Fibroblast of villous mesenchyme (primary cell): ENCODE results near the gene ARL2BP. TPM values are rescaled to one million over a fixed set of nuclear protein-coding genes. Genes with fewer than 3 reads are reported as not detected.

ENCODE experiments used
- DNase-seq: peaks from one replicate; pipeline ENCODE4 v3.0.0-alpha.2; 2010; ENCODE audit warnings: low read depth
- H3K4me3 ChIP-seq: 2 replicates; pipeline ENCODE4 v1.5.1; 2011; ENCODE audit warnings: low read depth, mild to moderate bottlenecking, low read length
- total RNA-seq: library from RNA; depleted of rRNA; stranded (reverse); fragments of >200 nt; gene quantifications from 2 replicates; pipeline ENCODE4 v1.2.3, GENCODE V29; 2012
- TF ChIP-seq, protein P1 (sequence below): IDR thresholded peaks from 2 replicates; pipeline ENCODE4 v1.5.1; 2012; ENCODE audit warnings: low read depth, mild to moderate bottlenecking, low read length; ENCODE audit not compliant: insufficient read depth

Gene ARL2BP
- total RNA-seq, 1 donor = 134 TPM

DNA sequence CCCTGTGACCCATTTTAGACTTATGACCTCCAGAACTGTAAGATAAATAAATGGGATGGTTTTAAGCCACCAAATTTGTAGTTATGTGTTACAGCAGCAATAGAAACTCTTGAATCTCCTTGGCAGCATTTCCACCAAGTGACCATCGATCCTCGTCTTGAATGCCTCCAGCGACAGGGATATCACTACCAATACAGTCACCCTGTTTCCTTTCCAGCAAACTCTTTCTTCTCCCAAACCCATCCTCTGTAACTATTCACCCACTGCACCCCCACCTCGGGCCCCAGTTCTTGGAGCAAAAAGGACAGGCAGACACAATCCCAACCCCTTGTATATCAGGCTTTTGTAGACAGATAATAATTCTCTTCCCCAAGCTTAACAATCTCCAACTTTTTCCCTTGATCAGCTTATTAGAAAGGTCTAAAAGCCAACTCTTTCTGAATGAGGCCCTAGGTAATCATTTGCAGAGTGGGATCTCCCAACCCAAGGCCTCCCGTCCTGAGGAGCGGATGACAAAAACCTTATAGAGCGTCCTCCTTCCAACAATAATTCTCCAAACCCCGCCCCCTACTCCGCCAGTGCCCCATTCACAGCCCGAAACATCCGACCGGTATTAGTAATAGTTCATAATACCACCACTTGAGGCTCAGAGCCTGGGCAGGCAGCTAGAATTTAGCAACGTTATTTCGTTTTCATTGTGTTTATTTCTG lies 54.1 kb downstream of the ARL2BP start:
- TF ChIP-seq, protein P1, sequence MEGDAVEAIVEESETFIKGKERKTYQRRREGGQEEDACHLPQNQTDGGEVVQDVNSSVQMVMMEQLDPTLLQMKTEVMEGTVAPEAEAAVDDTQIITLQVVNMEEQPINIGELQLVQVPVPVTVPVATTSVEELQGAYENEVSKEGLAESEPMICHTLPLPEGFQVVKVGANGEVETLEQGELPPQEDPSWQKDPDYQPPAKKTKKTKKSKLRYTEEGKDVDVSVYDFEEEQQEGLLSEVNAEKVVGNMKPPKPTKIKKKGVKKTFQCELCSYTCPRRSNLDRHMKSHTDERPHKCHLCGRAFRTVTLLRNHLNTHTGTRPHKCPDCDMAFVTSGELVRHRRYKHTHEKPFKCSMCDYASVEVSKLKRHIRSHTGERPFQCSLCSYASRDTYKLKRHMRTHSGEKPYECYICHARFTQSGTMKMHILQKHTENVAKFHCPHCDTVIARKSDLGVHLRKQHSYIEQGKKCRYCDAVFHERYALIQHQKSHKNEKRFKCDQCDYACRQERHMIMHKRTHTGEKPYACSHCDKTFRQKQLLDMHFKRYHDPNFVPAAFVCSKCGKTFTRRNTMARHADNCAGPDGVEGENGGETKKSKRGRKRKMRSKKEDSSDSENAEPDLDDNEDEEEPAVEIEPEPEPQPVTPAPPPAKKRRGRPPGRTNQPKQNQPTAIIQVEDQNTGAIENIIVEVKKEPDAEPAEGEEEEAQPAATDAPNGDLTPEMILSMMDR = peak; percentile 29
- peak overlapping the region; percentile 62 for H3K4me3 ChIP-seq
- no peak for DNase-seq

DNA sequence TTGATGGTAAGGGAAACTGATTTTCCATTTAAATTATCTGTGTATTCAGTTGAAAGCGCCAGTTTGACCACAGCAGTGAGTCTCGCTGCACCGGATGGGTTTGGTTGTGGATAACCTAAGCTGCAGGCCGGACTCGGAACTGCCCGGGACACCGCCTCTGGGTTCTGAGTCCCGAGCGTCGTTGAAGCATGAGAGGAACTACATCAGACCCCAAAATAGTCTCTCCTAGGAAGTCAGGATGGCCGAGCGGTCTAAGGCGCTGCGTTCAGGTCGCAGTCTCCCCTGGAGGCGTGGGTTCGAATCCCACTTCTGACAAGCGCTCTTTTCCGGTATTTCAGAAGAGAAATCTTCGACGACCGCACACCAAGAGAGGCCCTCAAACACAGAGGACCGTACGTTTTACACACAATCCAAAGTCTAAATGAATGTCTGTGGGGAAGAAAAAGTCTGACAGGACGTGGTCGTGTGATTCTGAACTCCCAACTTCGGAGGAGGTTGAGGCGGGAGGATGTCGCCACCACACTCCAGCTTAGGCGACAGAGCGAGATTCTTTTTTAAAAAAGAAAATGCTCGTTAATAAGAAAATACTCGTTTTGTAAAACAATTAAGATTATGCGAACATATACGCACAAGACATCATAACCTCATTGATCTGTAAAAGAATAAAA lies 54.8 kb downstream of the ARL2BP start:
- H3K4me3 ChIP-seq = peak overlapping the region; percentile 62
- TF ChIP-seq, protein P1 = no peak
- DNase-seq = peak; percentile 96

DNA sequence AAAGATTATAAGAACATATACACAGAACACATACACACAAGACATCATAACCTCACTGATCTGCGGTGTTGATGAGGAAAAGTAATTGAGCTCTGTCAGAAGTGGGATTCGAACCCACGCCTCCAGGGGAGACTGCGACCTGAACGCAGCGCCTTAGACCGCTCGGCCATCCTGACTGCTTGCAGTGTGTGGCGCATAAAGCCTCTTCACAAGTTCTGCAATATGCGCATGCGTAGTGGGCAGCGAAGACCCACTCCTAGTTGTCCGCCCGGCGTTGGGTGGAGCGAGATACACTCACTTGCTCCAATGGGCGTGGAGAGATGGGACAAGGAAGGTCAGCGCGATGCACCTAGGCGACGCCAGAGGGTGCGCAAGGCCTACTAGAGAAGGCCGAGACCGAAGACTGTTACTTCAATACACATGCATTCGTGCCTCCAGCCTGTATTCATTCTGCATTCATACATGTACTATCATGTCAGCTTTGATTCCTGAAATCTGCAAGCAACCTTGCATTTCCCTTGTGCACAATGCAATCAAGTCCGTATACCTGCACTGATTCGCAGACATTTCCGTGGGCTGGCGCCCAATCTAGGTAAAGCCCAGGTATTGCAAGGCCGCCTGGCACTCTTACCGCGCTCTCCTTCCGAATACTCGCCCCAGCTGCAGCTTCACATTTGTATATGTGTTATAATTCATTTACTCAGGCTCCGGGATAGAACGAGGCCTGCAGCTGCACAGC lies 55.5 kb downstream of the ARL2BP start:
- TF ChIP-seq, protein P1 = peak; percentile 96
- peak; percentile 99 for DNase-seq
- peak overlapping the region; percentile 62 for H3K4me3 ChIP-seq

DNA sequence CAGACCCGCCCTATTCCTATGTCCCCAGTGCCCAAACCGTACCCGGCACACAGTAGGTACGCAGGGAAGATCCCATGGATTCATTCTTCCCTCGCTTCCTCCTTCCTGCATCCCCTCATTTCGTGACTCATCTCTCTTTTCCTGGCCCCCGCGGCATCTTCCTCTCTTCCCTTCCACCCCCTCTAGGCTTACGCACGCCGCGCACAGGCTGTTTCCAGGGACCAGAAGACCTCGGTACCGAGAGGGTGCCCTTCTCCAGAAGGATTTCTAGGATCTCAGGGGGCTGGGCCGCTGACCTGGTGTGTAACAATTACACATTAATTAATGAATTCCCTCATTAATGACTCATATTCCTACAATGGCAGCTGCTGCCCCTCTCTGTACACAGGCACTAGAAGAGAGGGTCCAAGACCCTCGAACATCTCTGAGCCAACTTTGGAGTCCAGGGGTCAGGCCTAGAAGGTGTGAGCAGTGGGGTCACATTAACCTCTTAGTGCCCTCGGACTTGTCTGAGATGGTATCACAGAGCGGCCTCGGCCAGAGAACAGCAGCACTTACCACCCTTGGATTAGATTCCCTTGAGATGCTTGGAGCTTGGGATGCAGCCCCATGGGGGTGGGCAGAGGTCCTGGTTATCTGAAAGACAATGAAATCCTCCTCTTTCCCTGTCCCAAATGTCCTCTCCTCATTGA lies 56.2 kb downstream of the ARL2BP start:
- TF ChIP-seq, protein P1 = no peak
- DNase-seq = no peak
- no peak overlapping the region for H3K4me3 ChIP-seq

Other genes starting within 250 kb of the ARL2BP start
- gene CPNE2, start 152.7 kb upstream of the ARL2BP start, total RNA-seq = 23.2 and 24.2 TPM in 2 replicates
- gene PSME3IP1, start 59.2 kb upstream of the ARL2BP start, total RNA-seq = 59.3 and 71.2 TPM in 2 replicates
- gene RSPRY1, start 58.9 kb upstream of the ARL2BP start, total RNA-seq = 51.2 and 64.8 TPM in 2 replicates
- under 0.01 TPM in 1 of 2 replicates, not detected in the other for gene PLLP, start 39.4 kb downstream of the ARL2BP start, total RNA-seq
- gene CCL22, start 113.5 kb downstream of the ARL2BP start, total RNA-seq = not detected in 2 replicates
- 0.32 TPM in 1 of 2 replicates, not detected in the other for gene CX3CL1, start 127.2 kb downstream of the ARL2BP start, total RNA-seq
- not detected in 2 replicates for gene CCL17, start 159.5 kb downstream of the ARL2BP start, total RNA-seq
- gene CIAPIN1, start 202.1 kb downstream of the ARL2BP start, total RNA-seq = 58.6 and 62.6 TPM in 2 replicates
- gene COQ9, start 202.2 kb downstream of the ARL2BP start, total RNA-seq = 31.2 and 44.5 TPM in 2 replicates
- 118 and 128 TPM in 2 replicates for gene POLR2C, start 217.4 kb downstream of the ARL2BP start, total RNA-seq
- 34.5 and 40.2 TPM in 2 replicates for gene DOK4, start 241.2 kb downstream of the ARL2BP start, total RNA-seq